ENCODE measurements around the gene SYTL4.

- TF ChIP-seq EZH2 (IDR thresholded peaks at IDR 0.05; ENCODE audit: low read depth, unreplicated experiment): no peak
- no peak for TF ChIP-seq POLR2AphosphoS5 (IDR thresholded peaks at IDR 0.05; ENCODE audit: low read depth)
- no peak for TF ChIP-seq ETS1 (IDR thresholded peaks at IDR 0.05)
- no peak for TF ChIP-seq CTCF (conservative IDR thresholded peaks at IDR 0.05; ENCODE audit: low read depth in 2 of 2)
- TF ChIP-seq JUNB (IDR thresholded peaks at IDR 0.05; ENCODE audit: unreplicated experiment): no peak
- TF ChIP-seq REST (IDR thresholded peaks at IDR 0.05; ENCODE audit: unreplicated experiment): no peak
- TF ChIP-seq STAT1 (IDR thresholded peaks at IDR 0.05; ENCODE audit: unreplicated experiment): no peak
- TF ChIP-seq EZH2phosphoT487 (IDR thresholded peaks at IDR 0.05; ENCODE audit: unreplicated experiment): no peak
- no peak for TF ChIP-seq CREB1 (CRISPR knock-in tag; IDR thresholded peaks at IDR 0.05; ENCODE audit: low read depth)
- TF ChIP-seq ZNF331 (CRISPR knock-in tag; IDR thresholded peaks at IDR 0.05; ENCODE audit: low read depth): no peak
- TF ChIP-seq ZNF114 (CRISPR knock-in tag; IDR thresholded peaks at IDR 0.05): no peak
Measured at GRCh38 chrX:100681599-100681998, 50.3 kb downstream of the SYTL4 start.
